Measurements from ENCODE around the gene PLEKHA1. TPM values are rescaled to one million over a fixed set of nuclear protein-coding genes. Genes with fewer than 3 reads are reported as not detected.

The PLEKHA1 gene
- total and polyA plus RNA-seq, 2 donors from 2014 or later, result 19.5 to 168 TPM

DNA sequence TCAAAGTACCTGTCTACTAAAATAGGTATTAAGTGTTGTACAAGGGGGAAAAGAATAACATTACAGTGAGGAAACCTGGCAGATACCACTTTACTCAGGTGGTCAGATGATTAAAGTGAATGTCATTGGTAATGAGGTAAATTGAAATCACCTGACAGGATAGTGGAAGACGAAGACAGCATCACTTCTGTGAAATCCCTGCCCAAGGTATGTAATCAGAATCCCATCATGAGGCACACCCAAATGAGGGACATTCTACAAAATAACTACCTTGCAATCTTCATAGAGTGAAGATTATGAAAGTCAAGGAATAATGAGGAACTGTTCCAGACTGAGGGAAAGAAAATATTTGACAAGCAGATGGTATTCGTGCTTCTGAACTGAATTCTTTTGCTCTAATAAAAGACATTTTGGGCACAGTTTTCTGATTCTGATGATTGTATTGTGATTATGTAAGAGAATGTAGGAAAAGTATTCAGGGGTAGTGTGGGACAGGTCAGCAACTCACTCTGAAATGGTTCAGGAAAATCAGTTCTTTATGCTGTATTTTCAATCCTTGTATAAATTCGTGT lies 46.6 kb downstream of the PLEKHA1 start:
- Histone ChIP-seq H3K4me1 (ENCODE audit: control insufficient read depth in 2 of 3, insufficient read depth in 2 of 3, low read depth in 1 of 3, low read length in 3 of 3) (no peaks in the 10 kb centered on the region), H3K9me3 (ENCODE audit: control insufficient read depth in 2 of 3, insufficient read depth in 1 of 3, low read length in 3 of 3) (no peaks in the 10 kb centered on the region), H3K9ac (ENCODE audit: low read length in 3 of 3) (no peak overlapping the region), H3K4me3 (ENCODE audit: low read length in 3 of 3) (no peak overlapping the region), H3K36me3 (ENCODE audit: control insufficient read depth in 2 of 3, insufficient read depth in 3 of 3, low read length in 3 of 3) (peaks cover 0 to 26% (median 9%) of the 10 kb centered on the region in 3 donors), H3K27me3 (ENCODE audit: control insufficient read depth, insufficient read depth, low read length) (no peaks in the 10 kb centered on the region), H3K27ac (ENCODE audit: low read depth in 2 of 2, low read length in 2 of 2) (no peak overlapping the region)
- intact Hi-C loops (cut with DNase I), result no loop called here
- no peak for DNase-seq
- FAIRE-seq, result no peak
- TF ChIP-seq, protein P1, sequence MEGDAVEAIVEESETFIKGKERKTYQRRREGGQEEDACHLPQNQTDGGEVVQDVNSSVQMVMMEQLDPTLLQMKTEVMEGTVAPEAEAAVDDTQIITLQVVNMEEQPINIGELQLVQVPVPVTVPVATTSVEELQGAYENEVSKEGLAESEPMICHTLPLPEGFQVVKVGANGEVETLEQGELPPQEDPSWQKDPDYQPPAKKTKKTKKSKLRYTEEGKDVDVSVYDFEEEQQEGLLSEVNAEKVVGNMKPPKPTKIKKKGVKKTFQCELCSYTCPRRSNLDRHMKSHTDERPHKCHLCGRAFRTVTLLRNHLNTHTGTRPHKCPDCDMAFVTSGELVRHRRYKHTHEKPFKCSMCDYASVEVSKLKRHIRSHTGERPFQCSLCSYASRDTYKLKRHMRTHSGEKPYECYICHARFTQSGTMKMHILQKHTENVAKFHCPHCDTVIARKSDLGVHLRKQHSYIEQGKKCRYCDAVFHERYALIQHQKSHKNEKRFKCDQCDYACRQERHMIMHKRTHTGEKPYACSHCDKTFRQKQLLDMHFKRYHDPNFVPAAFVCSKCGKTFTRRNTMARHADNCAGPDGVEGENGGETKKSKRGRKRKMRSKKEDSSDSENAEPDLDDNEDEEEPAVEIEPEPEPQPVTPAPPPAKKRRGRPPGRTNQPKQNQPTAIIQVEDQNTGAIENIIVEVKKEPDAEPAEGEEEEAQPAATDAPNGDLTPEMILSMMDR (IDR thresholded peaks at IDR 0.05; ENCODE audit: borderline replicate concordance, extremely low read depth, insufficient read depth), result no peak

DNA sequence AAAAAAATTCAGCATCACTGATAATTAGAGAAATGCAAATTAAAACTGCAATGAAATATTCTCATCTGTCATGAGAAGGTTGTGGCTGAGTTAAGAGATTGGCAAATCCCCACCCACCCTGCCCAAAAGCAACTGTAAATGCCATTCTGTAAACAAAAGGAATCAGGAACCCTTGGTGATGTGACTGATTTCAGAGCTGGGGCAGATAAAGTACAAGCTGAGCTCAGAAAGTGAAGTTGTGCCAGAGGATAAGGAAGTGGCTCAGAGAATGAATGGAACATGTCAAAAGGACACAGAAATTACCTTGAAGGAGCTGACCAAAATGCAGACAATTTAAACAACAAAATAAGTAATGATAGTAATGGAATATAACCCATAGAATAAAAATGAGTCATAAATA lies 47.2 kb downstream of the PLEKHA1 start:
- TF ChIP-seq, protein P1 (IDR thresholded peaks at IDR 0.05; ENCODE audit: borderline replicate concordance, extremely low read depth, insufficient read depth), result no peak
- Histone ChIP-seq H3K9ac (ENCODE audit: low read length in 3 of 3) (no peak overlapping the region), H3K4me1 (ENCODE audit: control insufficient read depth in 2 of 3, insufficient read depth in 2 of 3, low read depth in 1 of 3, low read length in 3 of 3) (no peaks in the 10 kb centered on the region), H3K27me3 (ENCODE audit: control insufficient read depth, insufficient read depth, low read length) (no peaks in the 10 kb centered on the region), H3K36me3 (ENCODE audit: control insufficient read depth in 2 of 3, insufficient read depth in 3 of 3, low read length in 3 of 3) (peaks cover 0 to 22% (median 8%) of the 10 kb centered on the region in 3 donors), H3K27ac (ENCODE audit: low read depth in 2 of 2, low read length in 2 of 2) (no peak overlapping the region), H3K4me3 (ENCODE audit: low read length in 3 of 3) (no peak overlapping the region), H3K9me3 (ENCODE audit: control insufficient read depth in 2 of 3, insufficient read depth in 1 of 3, low read length in 3 of 3) (no peaks in the 10 kb centered on the region)
- DNase-seq, result no peak
- intact Hi-C loops (cut with DNase I), result no loop called here
- no peak for FAIRE-seq

DNA sequence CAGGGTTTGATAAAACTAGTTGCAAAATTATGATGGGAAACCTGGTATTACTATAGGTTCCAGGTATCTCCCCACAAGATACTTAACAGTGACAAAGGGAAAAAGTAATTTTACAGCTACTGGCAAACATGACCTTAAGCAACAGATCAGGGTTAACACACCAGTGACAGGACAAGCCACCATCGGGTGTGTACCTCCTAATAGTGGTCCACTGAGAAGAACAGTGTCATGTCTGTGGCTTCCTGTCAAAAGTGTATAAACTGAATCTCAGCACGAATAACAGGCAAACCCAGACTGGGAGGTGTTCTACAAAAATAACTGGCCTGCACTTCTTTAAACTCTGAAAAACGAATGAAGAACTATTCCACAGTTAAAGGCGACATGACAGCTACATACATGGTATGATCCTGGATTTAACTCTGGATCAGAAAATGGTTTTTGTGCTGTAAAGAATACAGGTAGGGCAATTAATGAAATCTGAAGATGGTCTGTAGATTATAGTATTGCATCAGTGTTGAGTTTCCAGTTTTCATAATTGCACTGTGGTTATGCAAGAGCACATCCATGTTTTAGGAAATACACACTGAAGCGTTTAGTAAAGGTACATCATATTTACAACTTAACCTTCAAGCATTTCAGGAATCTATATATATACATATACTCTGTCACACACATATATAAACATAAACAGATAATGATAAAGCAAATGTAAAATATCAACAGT lies 47.9 kb downstream of the PLEKHA1 start:
- FAIRE-seq (no peak), DNase-seq (no peak)
- Histone ChIP-seq H3K9me3 (ENCODE audit: control insufficient read depth in 2 of 3, insufficient read depth in 1 of 3, low read length in 3 of 3) (no peaks in the 10 kb centered on the region), H3K4me1 (ENCODE audit: control insufficient read depth in 2 of 3, insufficient read depth in 2 of 3, low read depth in 1 of 3, low read length in 3 of 3) (no peaks in the 10 kb centered on the region), H3K27me3 (ENCODE audit: control insufficient read depth, insufficient read depth, low read length) (no peaks in the 10 kb centered on the region), H3K27ac (ENCODE audit: low read depth in 2 of 2, low read length in 2 of 2) (no peak overlapping the region), H3K36me3 (ENCODE audit: control insufficient read depth in 2 of 3, insufficient read depth in 3 of 3, low read length in 3 of 3) (peaks cover 0 to 19% (median 7%) of the 10 kb centered on the region in 3 donors), H3K4me3 (ENCODE audit: low read length in 3 of 3) (no peak overlapping the region), H3K9ac (ENCODE audit: low read length in 3 of 3) (no peak overlapping the region)
- TF ChIP-seq, protein P1 (IDR thresholded peaks at IDR 0.05; ENCODE audit: borderline replicate concordance, extremely low read depth, insufficient read depth), result no peak
- intact Hi-C loops (cut with DNase I), result no loop called here
